ENCODE data around the gene FAAP20.

The FAAP20 gene

GRCh38 chr1:2168535-2168934 is 26.0 kb downstream of the FAAP20 start:
- no peak for TF ChIP-seq CTCF (IDR thresholded peaks at IDR 0.05; ENCODE audit: low read depth, low read length)
- H3K4me3 ChIP-seq (ENCODE audit: low read depth, low read length): no peak overlapping the region

GRCh38 chr1:2168090-2168489 is 26.5 kb downstream of the FAAP20 start:
- TF ChIP-seq CTCF (IDR thresholded peaks at IDR 0.05; ENCODE audit: low read depth, low read length): no peak
- H3K4me3 ChIP-seq (ENCODE audit: low read depth, low read length): no peak overlapping the region

GRCh38 chr1:2166695-2167094 is 27.9 kb downstream of the FAAP20 start:
- no peak for TF ChIP-seq CTCF (IDR thresholded peaks at IDR 0.05; ENCODE audit: low read depth, low read length)
- no peak overlapping the region for H3K4me3 ChIP-seq (ENCODE audit: low read depth, low read length)

- no peak overlapping the region for H3K4me3 ChIP-seq (ENCODE audit: low read depth, low read length)
- TF ChIP-seq CTCF (IDR thresholded peaks at IDR 0.05; ENCODE audit: low read depth, low read length): no peak
Measured at GRCh38 chr1:2166254-2166653, 28.3 kb downstream of the FAAP20 start.

- H3K4me3 ChIP-seq (ENCODE audit: low read depth, low read length): no peak overlapping the region
- no peak for TF ChIP-seq CTCF (IDR thresholded peaks at IDR 0.05; ENCODE audit: low read depth, low read length)
Measured at GRCh38 chr1:2165646-2166045, 28.9 kb downstream of the FAAP20 start.

- H3K4me3 ChIP-seq (ENCODE audit: low read depth, low read length): no peak overlapping the region
- TF ChIP-seq CTCF (IDR thresholded peaks at IDR 0.05; ENCODE audit: low read depth, low read length): no peak
Measured at GRCh38 chr1:2163205-2163604, 31.4 kb downstream of the FAAP20 start.

GRCh38 chr1:2160451-2161300 is 33.9 kb downstream of the FAAP20 start:
- no peak overlapping the region for H3K4me3 ChIP-seq (ENCODE audit: low read depth, low read length)
- TF ChIP-seq CTCF (IDR thresholded peaks at IDR 0.05; ENCODE audit: low read depth, low read length): no peak

All from WI38 (cell line).